ENCODE results near the gene RGS11.

- no peak for TF ChIP-seq REST (IDR thresholded peaks at IDR 0.05; ENCODE audit: insufficient read depth in 1 of 2, low read depth in 2 of 2, low read length in 2 of 2)
- no peak for TF ChIP-seq TAF1 (IDR thresholded peaks at IDR 0.05; ENCODE audit: borderline replicate concordance, insufficient read depth, low read length)
Observed at GRCh38 chr16:263944-264343, 11.8 kb downstream of the RGS11 start.

Data from PFSK-1 (cell line).